Stomach (tissue), 4 donors: ENCODE measurements around the gene XPO4.

Experiments used
- EP300 ChIP-seq: sonication (generic); formaldehyde crosslinking; IDR thresholded peaks from one replicate; pipeline ENCODE4 v1.6.1; 2017; ENCODE audit warnings: antibody characterized with exemption
- TF ChIP-seq, protein P1 (sequence below), 7 experiments: fragments of 450-650 bp in 4 of 7; fragments of 200-600 bp in 3 of 7; sonication (generic) in 3 of 7; IDR thresholded peaks; one replicate each; pipeline ENCODE4 v1.5.1; 2016 to 2019; ENCODE audit warnings: antibody characterized with exemption in 7 of 7, control low read depth in 2 of 7, mild to moderate bottlenecking in 1 of 7

DNA sequence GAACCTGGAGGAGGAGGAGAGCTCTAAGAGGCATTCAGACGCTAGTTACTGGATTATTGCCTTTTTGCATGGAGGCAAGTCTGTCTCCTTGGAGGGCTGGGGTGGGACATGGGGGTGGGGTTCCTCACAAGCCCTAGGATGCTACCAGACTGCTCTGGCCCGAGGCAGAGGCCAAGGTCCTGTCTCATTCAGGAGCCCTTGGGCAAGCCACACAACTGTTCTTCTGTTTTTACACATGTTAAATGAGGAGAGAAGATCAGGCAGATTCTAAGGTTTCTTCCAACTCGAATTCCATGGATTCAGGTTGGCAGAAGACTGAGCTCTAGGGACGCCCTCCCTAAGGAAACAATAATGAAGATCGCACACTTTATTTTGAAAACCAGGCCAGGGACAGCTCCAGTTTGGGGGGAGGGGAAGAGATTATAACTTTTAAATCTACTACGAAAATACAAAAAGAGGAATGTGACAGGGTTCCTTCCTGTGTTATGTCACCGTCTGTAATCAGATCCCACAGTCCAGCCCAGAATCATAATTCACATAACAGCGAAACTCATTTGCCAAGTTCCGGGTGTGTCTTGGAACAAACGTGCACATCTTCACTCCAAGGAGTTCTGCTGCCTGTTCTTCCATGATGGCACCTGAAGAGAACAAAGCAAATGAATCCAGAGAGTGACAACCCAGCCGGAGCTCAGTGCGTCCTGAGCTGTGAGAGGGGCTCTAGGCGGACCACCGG lies 173.8 kb downstream of the XPO4 start:
- TF ChIP-seq, protein P1, sequence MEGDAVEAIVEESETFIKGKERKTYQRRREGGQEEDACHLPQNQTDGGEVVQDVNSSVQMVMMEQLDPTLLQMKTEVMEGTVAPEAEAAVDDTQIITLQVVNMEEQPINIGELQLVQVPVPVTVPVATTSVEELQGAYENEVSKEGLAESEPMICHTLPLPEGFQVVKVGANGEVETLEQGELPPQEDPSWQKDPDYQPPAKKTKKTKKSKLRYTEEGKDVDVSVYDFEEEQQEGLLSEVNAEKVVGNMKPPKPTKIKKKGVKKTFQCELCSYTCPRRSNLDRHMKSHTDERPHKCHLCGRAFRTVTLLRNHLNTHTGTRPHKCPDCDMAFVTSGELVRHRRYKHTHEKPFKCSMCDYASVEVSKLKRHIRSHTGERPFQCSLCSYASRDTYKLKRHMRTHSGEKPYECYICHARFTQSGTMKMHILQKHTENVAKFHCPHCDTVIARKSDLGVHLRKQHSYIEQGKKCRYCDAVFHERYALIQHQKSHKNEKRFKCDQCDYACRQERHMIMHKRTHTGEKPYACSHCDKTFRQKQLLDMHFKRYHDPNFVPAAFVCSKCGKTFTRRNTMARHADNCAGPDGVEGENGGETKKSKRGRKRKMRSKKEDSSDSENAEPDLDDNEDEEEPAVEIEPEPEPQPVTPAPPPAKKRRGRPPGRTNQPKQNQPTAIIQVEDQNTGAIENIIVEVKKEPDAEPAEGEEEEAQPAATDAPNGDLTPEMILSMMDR (IDR thresholded peaks at IDR 0.05), result no peak
- TF ChIP-seq EP300, result no peak
